Vagina (tissue), 2 donors: ENCODE data around the gene CSPG5.

Experiments used
- CTCF ChIP-seq, 3 experiments: fragments of 450-650 bp in 2 of 3; fragments of 200-600 bp in 1 of 3; sonication (generic) in 1 of 3; IDR thresholded peaks; one replicate each; pipeline ENCODE4 v1.5.1; 2017 to 2019; ENCODE audit warnings: antibody characterized with exemption in 3 of 3, mild to moderate bottlenecking in 2 of 3, moderate library complexity in 2 of 3
- POLR2AphosphoS5 ChIP-seq, 2 donors: sonication (generic); formaldehyde crosslinking; IDR thresholded peaks; one replicate each; pipeline ENCODE4 v1.9.0; 2017; ENCODE audit warnings: antibody characterized with exemption in 2 of 2, mild to moderate bottlenecking in 2 of 2, low read depth in 1 of 2; ENCODE audit not compliant: insufficient read depth in 1 of 2

GRCh38 chr3:47613722-47614121 lies 35.1 kb upstream of the CSPG5 start:
- TF ChIP-seq CTCF (IDR thresholded peaks at IDR 0.05) (no peak), POLR2AphosphoS5 (IDR thresholded peaks at IDR 0.05; ENCODE audit: insufficient read depth in 1 of 2, low read depth in 1 of 2) (no peak)
